Measurements from ENCODE around the gene PABPC1L2A.
"Not testable (repeated sequence)": the region's sequence is repeated elsewhere in the genome, so short reads cannot be mapped to it uniquely, and the experiment has no call there.

Gene PABPC1L2A

DNA sequence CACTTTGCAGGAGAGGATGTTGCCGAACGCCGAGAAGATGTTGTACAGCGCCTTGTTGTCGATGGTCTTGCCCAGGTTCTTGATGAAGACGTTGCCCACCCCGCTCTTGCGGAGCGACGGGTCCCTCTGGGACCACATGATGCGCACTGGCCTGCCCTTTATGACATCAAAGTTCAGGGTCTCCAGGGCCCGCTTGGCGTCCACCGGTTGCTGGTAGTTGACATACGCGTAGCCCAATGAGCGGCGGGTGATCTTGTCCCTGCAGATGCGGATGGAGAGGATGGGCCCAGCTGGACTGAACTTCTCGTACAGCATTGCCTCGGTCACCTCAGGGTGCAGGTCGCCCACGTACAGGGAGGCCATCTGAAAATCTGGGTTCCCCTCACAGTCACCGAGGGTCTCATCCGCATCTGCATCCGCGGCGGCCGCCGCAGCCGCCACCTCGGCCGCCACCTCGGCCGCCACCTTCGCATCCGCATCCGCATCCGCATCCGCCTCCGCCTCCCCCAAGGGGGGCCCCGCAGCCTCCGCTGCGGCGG lies at the start of gene PABPC1L2A:
TSS of gene PABPC1L2A (minus strand) at position 489 of the 539 bp plus-strand sequence. CDS start at position 363, 126 bp downstream.
- DNase-seq (ENCODE audit: low read depth, low spot score) = not testable (repeated sequence)

DNA sequence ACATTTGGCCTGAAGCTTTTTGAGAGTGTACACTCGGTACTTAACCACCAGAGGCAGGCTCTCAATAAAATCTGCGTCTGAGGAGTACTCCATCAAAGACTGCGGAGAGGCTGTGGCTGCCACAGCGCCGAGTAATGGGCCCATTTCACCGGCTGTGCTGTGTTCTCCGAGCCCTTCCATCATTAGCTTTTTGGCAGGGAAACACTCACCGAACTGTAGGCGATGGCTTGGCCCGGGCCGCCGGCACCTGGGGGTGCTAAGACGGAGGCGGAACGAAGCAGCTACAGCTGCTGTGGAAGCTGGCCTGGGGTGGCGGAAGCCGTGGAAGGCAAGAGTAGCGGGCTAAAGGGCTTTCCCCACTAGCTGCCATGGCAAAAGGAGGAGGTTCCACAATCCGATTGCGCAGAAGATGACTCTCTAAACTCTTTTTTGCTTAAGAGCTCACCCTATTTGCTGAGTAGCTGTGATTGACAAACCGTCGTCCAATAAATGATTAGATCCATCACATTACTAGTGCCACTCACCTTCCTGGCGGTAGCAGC lies 48.5 kb upstream of the PABPC1L2A start:
- DNase-seq (ENCODE audit: low read depth, low spot score) = no peak

- no peak for DNase-seq (ENCODE audit: low read depth, low spot score)
Measured at GRCh38 chrX:73126240-73126639, 46.9 kb upstream of the PABPC1L2A start.

GRCh38 chrX:73099505-73099904 lies 20.2 kb upstream of the PABPC1L2A start:
- DNase-seq (ENCODE audit: low read depth, low spot score) = not testable (repeated sequence)

DNA sequence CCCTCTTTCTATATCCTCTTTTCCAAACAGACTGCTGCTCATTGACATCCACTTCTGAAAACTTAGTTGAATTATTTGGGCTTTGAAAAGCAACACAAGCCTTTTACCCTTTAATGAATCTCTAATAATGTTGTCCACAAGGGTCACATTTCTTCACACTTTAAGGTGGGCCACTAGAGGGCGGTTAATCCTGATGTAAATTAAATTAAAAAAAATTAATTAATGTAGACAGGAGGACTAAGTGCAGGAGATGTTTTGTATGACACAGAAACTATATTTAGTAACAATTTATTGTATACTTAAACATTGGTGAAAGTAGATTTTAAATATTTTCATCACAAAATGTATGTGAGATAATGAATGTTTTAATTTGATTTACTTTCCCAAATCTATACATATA lies 7.5 kb upstream of the PABPC1L2A start:
- DNase-seq (ENCODE audit: low read depth, low spot score) = not testable (repeated sequence)

DNA sequence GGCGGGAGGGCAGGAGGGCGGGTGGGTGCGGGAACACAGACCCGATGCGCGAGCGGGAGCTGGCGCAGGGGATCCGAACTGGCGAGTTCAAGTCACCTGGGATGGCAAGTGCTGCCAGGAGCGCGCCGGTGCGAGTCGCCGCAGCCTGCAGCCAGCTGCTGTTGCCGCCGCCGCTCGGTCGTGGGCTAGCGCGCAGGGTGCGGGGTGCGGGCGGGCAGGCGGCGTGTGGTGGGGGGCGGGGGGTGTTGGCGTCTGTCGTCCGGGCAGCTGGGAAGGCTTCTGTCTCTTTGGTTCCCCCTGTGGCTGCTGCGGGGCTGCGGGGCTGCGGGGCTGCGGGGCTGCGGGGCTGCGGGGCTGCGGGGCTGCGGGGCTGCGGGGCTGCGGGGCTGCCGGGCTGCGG lies 572 bp upstream of the PABPC1L2A start:
- DNase-seq (ENCODE audit: low read depth, low spot score) = not testable (repeated sequence)

- DNase-seq (ENCODE audit: low read depth, low spot score) = not testable (repeated sequence)
Measured at GRCh38 chrX:73078597-73078996, 715 bp downstream of the PABPC1L2A start.

GRCh38 chrX:73076838-73077237 lies 2.5 kb downstream of the PABPC1L2A start:
- DNase-seq (ENCODE audit: low read depth, low spot score) = no peak

- DNase-seq (ENCODE audit: low read depth, low spot score) = no peak
Measured at GRCh38 chrX:73069365-73070035, 9.8 kb downstream of the PABPC1L2A start.

- no peak for DNase-seq (ENCODE audit: low read depth, low spot score)
Measured at GRCh38 chrX:73068467-73069364, 10.6 kb downstream of the PABPC1L2A start.

DNA sequence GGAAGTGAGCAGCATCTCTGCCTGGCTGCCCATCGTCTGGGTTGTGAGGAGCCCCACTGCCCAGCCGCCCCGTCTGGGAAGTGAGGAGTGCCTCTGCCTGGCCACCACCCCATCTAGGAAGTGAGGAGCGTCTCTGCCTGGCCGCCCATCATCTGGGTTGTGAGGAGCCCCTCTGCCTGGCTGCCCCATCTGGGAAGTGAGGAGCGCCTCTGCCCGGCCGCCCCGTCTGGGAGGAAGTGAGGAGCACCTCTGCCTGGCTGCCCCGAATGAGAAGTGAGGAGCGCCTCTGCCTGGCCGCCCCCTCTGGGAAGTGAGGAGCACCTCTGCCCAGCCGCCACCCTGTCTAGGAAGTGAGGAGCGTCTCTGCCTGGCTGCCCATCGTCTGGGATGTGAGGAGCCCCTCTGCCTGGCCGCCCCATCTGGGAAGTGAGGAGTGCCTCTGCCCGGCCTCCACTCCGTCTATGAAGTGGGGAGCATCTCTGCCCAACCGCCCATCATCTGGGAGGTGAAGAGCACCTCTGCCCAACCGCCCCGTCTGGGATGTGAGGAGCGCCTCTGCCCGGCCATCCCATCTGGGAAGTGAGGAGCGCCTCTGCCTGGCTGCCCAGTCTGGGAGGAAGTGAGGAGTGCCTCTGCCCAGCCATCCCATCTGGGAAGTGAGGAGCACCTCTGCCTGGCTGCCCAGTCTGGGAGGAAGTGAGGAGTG lies 11.4 kb downstream of the PABPC1L2A start:
- DNase-seq (ENCODE audit: low read depth, low spot score) = not testable (repeated sequence)

DNA sequence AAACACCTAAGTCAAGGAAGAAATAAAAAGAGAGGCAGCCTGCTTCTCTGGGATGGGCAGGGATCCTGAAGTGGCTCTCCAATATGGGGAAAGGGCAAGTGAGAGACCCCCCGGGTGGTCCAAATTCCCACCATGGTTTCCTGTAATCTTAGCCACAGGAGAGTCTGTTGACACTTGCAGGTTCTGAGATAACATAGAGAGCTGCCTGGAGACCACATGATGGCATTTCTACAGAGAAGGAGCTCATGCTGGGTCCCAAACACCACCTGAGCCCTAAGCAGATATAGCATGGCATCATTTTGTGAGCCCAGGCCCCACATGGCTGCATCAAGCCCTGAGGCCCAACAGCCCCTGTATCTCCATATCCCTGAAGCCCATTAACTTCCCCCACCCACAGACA lies 50.4 kb downstream of the PABPC1L2A start:
- DNase-seq (ENCODE audit: low read depth, low spot score) = no peak
